K562 (cell line): Measurements from ENCODE around the gene INHBC. TPM values are rescaled to one million over a fixed set of nuclear protein-coding genes. Genes with fewer than 3 reads are reported as not detected.

Experiments used
- ARID1B ChIP-seq: fragments of 450-650 bp; IDR thresholded peaks from 2 replicates; pipeline ENCODE4 v1.6.1; 2016; ENCODE audit warnings: antibody characterized with exemption, mild to moderate bottlenecking, inconsistent platforms
- CBX1 ChIP-seq: sonication (generic); IDR thresholded peaks from 2 replicates; pipeline ENCODE4 v1.6.1; 2016; ENCODE audit warnings: antibody characterized with exemption, low read depth, mild to moderate bottlenecking
- FOSL1 ChIP-seq: fragments of 200-800 bp; sonication (Bioruptor generic); conservative IDR thresholded peaks from 2 replicates; pipeline ENCODE4 v1.6.1; 2016; ENCODE audit warnings: missing genetic modification characterization, missing compliant biosample characterization
- HDAC1 ChIP-seq, 2 experiments: fragments of 450-650 bp; IDR thresholded peaks; 2 replicates each; pipeline ENCODE4 v1.6.1; 2016 to 2017; ENCODE audit warnings: inconsistent platforms in 1 of 2, mild to moderate bottlenecking in 1 of 2, moderate library complexity in 1 of 2
- HDAC2 ChIP-seq: fragments of 450-650 bp; IDR thresholded peaks from 2 replicates; pipeline ENCODE4 v1.6.1; 2016; ENCODE audit warnings: mild to moderate bottlenecking
- ILK ChIP-seq: fragments of 450-650 bp; IDR thresholded peaks from 2 replicates; pipeline ENCODE4 v1.6.1; 2016; ENCODE audit warnings: missing genetic modification characterization, low read depth, mild to moderate bottlenecking, missing compliant biosample characterization, moderate library complexity, borderline replicate concordance
- NFRKB ChIP-seq: fragments of 450-650 bp; IDR thresholded peaks from 2 replicates; pipeline ENCODE4 v1.6.1; 2016; ENCODE audit warnings: low read depth
- NONO ChIP-seq, 2 experiments: fragments of 200-400 bp in 1 of 2; fragments of 450-650 bp in 1 of 2; formaldehyde crosslinking in 1 of 2; IDR thresholded peaks; 2 replicates each; pipeline ENCODE4 v1.6.1; 2017; ENCODE audit warnings: low read depth in 2 of 2, mild to moderate bottlenecking in 2 of 2, moderate library complexity in 2 of 2, low read length in 1 of 2
- SMAD2 ChIP-seq: fragments of 150-350 bp; IDR thresholded peaks from 2 replicates; pipeline ENCODE4 v1.6.1; 2014; ENCODE audit warnings: low read depth, mild to moderate bottlenecking, low read length
- TAF15 ChIP-seq: fragments of 200-400 bp; formaldehyde crosslinking; IDR thresholded peaks from 2 replicates; pipeline ENCODE4 v1.6.1; 2017; ENCODE audit warnings: mild to moderate bottlenecking, low read depth, low read length, moderate library complexity
- TEAD4 ChIP-seq, 2 experiments: sonication (generic) in 1 of 2; formaldehyde crosslinking in 1 of 2; IDR thresholded peaks; 2 replicates each; pipeline versions ENCODE4 v1.6.1 to v1.8.0; 2012 to 2022; ENCODE audit warnings: borderline replicate concordance in 1 of 2, inconsistent platforms in 1 of 2, low read length in 1 of 2, mild to moderate bottlenecking in 1 of 2, missing genetic modification reagents in 1 of 2
- ZFPM2 ChIP-seq: fragments of 250-450 bp; sonication (Bioruptor Pico); IDR thresholded peaks from 2 replicates; pipeline ENCODE4 v1.5.1; 2022; ENCODE audit warnings: mild to moderate bottlenecking
- ZNF589 ChIP-seq: fragments of 200-800 bp; sonication (Bioruptor generic); IDR thresholded peaks from 2 replicates; pipeline ENCODE4 v1.6.1; 2016; ENCODE audit warnings: low read depth, missing genetic modification characterization, missing compliant biosample characterization
- polyA plus RNA-seq, 8 experiments: library from polyadenylated mRNA; depleted of rRNA in 4 of 8; stranded (reverse) in 5 of 8; unstranded in 3 of 8; fragments of >200 nt; fragmentation: Nextera tagmentation in 2 of 8; fragmentation: Illumina TruSeq in 1 of 8; extraction: Ambion mirVana in 2 of 8; extraction: Trizol in 1 of 8; gene quantifications; 2 replicates each; pipeline versions ENCODE4 v1.2.1 to v1.2.3, GENCODE V29; 2011 to 2014; ENCODE audit warnings: inconsistent platforms in 1 of 8, missing spikeins in 1 of 8
- total RNA-seq, 7 experiments: library from RNA; depleted of rRNA in 6 of 7; stranded (reverse); fragments of >200 nt in 6 of 7; fragmentation: Illumina TruSeq in 2 of 7; extraction: Trizol in 2 of 7; gene quantifications; 2 replicates each; pipeline versions ENCODE4 v1.2.1 to v1.2.3, GENCODE V29; 2011 to 2021; ENCODE audit warnings: low replicate concordance in 1 of 7
- TF ChIP-seq, protein P1 (sequence below): IDR thresholded peaks from 3 replicates; pipeline ENCODE4 v1.6.1; 2011; ENCODE audit warnings: borderline replicate concordance, mild to moderate bottlenecking, moderate library complexity; ENCODE audit not compliant: insufficient read length; ENCODE audit errors: extremely low read depth
- TF ChIP-seq, protein P2 (sequence below): conservative IDR thresholded peaks from 2 replicates; pipeline ENCODE4 v1.6.1; 2011; ENCODE audit warnings: low read depth, mild to moderate bottlenecking, low read length; ENCODE audit not compliant: control insufficient read depth
- TF ChIP-seq, protein P3 (sequence below): sonication (generic); formaldehyde crosslinking; IDR thresholded peaks from 2 replicates; pipeline ENCODE4 v1.4.0; 2020; ENCODE audit warnings: mild to moderate bottlenecking, missing genetic modification reagents
- TF ChIP-seq, protein P4 (sequence below): sonication (generic); IDR thresholded peaks from 2 replicates; pipeline ENCODE4 v1.6.1; 2016
- TF ChIP-seq, protein P5 (sequence below): fragments of 250-450 bp; sonication (Bioruptor Pico); IDR thresholded peaks from 2 replicates; pipeline ENCODE4 v1.8.0; 2022; ENCODE audit warnings: moderate library complexity, mild to moderate bottlenecking, inconsistent platforms

The INHBC gene
- total and polyA plus RNA-seq, 9 of the 15 experiments (the other 6 are each of a cell fraction or from before 2014, with no cell fraction given) = 0.07 to 0.24 (median 0.15) TPM; not detected in 4

DNA sequence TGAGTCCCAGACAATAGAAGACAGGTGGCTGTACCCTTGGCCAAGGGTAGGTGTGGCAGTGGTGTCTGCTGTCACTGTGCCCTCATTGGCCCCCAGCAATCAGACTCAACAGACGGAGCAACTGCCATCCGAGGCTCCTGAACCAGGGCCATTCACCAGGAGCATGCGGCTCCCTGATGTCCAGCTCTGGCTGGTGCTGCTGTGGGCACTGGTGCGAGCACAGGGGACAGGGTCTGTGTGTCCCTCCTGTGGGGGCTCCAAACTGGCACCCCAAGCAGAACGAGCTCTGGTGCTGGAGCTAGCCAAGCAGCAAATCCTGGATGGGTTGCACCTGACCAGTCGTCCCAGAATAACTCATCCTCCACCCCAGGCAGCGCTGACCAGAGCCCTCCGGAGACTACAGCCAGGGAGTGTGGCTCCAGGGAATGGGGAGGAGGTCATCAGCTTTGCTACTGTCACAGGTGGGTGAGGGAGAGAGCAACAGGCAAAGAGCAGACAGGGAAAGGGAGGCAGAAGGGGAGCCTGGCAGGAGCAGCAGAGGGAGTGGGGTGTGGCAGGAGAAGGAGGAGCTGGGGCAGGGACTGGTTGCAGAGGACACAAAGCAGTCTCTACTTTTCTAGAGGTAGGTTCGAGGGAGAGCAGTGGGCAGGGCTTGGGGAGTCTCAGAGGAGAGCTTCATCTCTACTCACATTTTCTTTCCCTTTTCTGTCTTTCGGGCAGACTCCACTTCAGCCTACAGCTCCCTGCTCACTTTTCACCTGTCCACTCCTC lies 21.0 kb downstream of the INHBC start (continued):
- TF ChIP-seq, protein P1, sequence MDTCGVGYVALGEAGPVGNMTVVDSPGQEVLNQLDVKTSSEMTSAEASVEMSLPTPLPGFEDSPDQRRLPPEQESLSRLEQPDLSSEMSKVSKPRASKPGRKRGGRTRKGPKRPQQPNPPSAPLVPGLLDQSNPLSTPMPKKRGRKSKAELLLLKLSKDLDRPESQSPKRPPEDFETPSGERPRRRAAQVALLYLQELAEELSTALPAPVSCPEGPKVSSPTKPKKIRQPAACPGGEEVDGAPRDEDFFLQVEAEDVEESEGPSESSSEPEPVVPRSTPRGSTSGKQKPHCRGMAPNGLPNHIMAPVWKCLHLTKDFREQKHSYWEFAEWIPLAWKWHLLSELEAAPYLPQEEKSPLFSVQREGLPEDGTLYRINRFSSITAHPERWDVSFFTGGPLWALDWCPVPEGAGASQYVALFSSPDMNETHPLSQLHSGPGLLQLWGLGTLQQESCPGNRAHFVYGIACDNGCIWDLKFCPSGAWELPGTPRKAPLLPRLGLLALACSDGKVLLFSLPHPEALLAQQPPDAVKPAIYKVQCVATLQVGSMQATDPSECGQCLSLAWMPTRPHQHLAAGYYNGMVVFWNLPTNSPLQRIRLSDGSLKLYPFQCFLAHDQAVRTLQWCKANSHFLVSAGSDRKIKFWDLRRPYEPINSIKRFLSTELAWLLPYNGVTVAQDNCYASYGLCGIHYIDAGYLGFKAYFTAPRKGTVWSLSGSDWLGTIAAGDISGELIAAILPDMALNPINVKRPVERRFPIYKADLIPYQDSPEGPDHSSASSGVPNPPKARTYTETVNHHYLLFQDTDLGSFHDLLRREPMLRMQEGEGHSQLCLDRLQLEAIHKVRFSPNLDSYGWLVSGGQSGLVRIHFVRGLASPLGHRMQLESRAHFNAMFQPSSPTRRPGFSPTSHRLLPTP = no peak
- no peak for TF ChIP-seq TAF15
- TF ChIP-seq, protein P2, sequence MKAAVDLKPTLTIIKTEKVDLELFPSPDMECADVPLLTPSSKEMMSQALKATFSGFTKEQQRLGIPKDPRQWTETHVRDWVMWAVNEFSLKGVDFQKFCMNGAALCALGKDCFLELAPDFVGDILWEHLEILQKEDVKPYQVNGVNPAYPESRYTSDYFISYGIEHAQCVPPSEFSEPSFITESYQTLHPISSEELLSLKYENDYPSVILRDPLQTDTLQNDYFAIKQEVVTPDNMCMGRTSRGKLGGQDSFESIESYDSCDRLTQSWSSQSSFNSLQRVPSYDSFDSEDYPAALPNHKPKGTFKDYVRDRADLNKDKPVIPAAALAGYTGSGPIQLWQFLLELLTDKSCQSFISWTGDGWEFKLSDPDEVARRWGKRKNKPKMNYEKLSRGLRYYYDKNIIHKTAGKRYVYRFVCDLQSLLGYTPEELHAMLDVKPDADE = no peak
- TF ChIP-seq HDAC2 = no peak
- no peak for TF ChIP-seq HDAC1 (IDR thresholded peaks at IDR 0.05)
- no peak for TF ChIP-seq SMAD2
- TF ChIP-seq ZFPM2 (CRISPR knock-in tag) = no peak
- TF ChIP-seq TEAD4 (IDR thresholded peaks at IDR 0.05; ENCODE audit: low read length) = no peak
- no peak for TF ChIP-seq TEAD4 (CRISPR knock-in tag; IDR thresholded peaks at IDR 0.05; ENCODE audit: borderline replicate concordance)
- TF ChIP-seq, protein P3, sequence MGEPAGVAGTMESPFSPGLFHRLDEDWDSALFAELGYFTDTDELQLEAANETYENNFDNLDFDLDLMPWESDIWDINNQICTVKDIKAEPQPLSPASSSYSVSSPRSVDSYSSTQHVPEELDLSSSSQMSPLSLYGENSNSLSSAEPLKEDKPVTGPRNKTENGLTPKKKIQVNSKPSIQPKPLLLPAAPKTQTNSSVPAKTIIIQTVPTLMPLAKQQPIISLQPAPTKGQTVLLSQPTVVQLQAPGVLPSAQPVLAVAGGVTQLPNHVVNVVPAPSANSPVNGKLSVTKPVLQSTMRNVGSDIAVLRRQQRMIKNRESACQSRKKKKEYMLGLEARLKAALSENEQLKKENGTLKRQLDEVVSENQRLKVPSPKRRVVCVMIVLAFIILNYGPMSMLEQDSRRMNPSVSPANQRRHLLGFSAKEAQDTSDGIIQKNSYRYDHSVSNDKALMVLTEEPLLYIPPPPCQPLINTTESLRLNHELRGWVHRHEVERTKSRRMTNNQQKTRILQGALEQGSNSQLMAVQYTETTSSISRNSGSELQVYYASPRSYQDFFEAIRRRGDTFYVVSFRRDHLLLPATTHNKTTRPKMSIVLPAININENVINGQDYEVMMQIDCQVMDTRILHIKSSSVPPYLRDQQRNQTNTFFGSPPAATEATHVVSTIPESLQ = 0 out of 2 replicates have a peak, but pooled peaks have one; percentile 2
- no peak for TF ChIP-seq FOSL1 (tag)
- TF ChIP-seq CBX1 = 0 out of 2 replicates have a peak, but pooled peaks have one; percentile 0
- TF ChIP-seq, protein P4, sequence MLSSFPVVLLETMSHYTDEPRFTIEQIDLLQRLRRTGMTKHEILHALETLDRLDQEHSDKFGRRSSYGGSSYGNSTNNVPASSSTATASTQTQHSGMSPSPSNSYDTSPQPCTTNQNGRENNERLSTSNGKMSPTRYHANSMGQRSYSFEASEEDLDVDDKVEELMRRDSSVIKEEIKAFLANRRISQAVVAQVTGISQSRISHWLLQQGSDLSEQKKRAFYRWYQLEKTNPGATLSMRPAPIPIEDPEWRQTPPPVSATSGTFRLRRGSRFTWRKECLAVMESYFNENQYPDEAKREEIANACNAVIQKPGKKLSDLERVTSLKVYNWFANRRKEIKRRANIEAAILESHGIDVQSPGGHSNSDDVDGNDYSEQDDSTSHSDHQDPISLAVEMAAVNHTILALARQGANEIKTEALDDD = no peak
- TF ChIP-seq, protein P5, sequence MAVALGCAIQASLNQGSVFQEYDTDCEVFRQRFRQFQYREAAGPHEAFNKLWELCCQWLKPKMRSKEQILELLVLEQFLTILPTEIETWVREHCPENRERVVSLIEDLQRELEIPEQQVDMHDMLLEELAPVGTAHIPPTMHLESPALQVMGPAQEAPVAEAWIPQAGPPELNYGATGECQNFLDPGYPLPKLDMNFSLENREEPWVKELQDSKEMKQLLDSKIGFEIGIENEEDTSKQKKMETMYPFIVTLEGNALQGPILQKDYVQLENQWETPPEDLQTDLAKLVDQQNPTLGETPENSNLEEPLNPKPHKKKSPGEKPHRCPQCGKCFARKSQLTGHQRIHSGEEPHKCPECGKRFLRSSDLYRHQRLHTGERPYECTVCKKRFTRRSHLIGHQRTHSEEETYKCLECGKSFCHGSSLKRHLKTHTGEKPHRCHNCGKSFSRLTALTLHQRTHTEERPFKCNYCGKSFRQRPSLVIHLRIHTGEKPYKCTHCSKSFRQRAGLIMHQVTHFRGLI (CRISPR knock-in tag) = no peak
- TF ChIP-seq ZNF589 = peak; percentile 44; the same call in 1 of the 2 replicates
- no peak for TF ChIP-seq NONO (IDR thresholded peaks at IDR 0.05; ENCODE audit: low read depth in 2 of 2, low read length in 1 of 2)
- no peak for TF ChIP-seq ILK (tag)
- peak; percentile 85; the same call in 1 of the 2 replicates for TF ChIP-seq NFRKB
- 0 out of 2 replicates have a peak, but pooled peaks have one; percentile 22 for TF ChIP-seq ARID1B
